Activated B cell treated with CpG ODN at 0.5 μM for 24 hours (primary cell): ENCODE results near the gene TCL1B. TPM values are rescaled to one million over a fixed set of nuclear protein-coding genes. Genes with fewer than 3 reads are reported as not detected.
A peak's percentile ranks its signal among the peaks of the same experiment; 100 is the strongest.

Experiments
- ATAC-seq: fragments of 200-7000 bp; cut with Tn5 transposase; one replicate; pipeline ENCODE4 v1.10.0; 2021; ENCODE audit warnings: low read depth, mild to moderate bottlenecking, moderate library complexity
- CTCF ChIA-PET: fragments of 350-600 bp; sonication (Branson Sonifier 250); formaldehyde crosslinking; loops from one replicate; lab custom pipeline; 2021; ENCODE audit warnings: antibody characterized with exemption; lab: Charles Lee
- POLR2A ChIA-PET: fragments of 350-600 bp; sonication (Branson Sonifier 250); formaldehyde crosslinking; loops from one replicate; lab custom pipeline; 2021; ENCODE audit warnings: antibody characterized with exemption; lab: Charles Lee
- DNase-seq: peaks from one replicate; pipeline ENCODE4 v3.0.0; 2022
- H3K27ac Mint-ChIP-seq: one replicate; pipeline ENCODE4 v1.8.0; 2020; ENCODE audit warnings: mixed read lengths
- H3K27me3 Mint-ChIP-seq: one replicate; pipeline ENCODE4 v1.8.0; 2021; ENCODE audit warnings: mixed read lengths
- H3K36me3 Mint-ChIP-seq: one replicate; pipeline ENCODE4 v1.8.0; 2021; ENCODE audit warnings: low read depth, mixed read lengths
- H3K4me1 Mint-ChIP-seq: one replicate; pipeline ENCODE4 v1.8.0; 2021; ENCODE audit warnings: mixed read lengths
- H3K4me3 Mint-ChIP-seq: one replicate; pipeline ENCODE4 v1.8.0; 2020; ENCODE audit warnings: mild to moderate bottlenecking, mixed read lengths
- H3K9me3 Mint-ChIP-seq: one replicate; pipeline ENCODE4 v1.8.0; 2020; ENCODE audit warnings: mixed read lengths
- intact Hi-C: fragments of 100-400 bp; cut with micrococcal nuclease; formaldehyde crosslinking; loops from one replicate; pipeline ENCODE4 v1.15.1; 2024
- total RNA-seq: library from RNA; stranded (reverse); gene quantifications from 2 replicates; pipeline ENCODE4 v1.2.3, GENCODE V29; 2022
- TF ChIP-seq, protein P1 (sequence below): fragments of 200-600 bp; IDR thresholded peaks from one replicate; pipeline ENCODE4 v1.8.0; 2022; ENCODE audit warnings: antibody characterized with exemption, mild to moderate bottlenecking

The TCL1B gene
- total RNA-seq, 1 donor from 2014 or later = 1.2 TPM

DNA sequence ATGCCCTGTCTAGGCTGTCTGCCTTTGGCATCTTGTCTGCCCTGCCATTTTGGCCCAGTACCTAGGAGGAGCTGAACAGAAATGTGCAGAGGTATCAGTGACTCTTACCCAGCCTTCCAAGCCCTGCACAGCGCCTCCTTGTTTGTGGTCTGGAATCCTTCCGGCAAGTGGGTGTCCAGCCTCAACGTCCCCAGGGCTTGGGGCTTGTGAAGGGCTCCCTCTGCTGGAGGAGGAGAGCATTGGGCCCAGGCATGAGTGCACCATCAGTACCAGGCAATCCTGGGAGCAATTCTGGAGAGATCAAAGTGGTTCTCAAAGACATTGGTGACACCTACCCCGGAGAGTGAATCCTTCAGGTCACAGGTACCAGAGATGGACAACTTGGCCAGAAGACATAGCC is 2.4 kb upstream of the TCL1B start:
- intact Hi-C loops = loop anchor here (1.0 to 5.0 kb wide), 2 partner anchors 71 to 122 kb away; no protein-coding TSS in a partner anchor
- no peak for ATAC-seq
- Mint-ChIP-seq H3K36me3 (no peaks in the 10 kb centered on the region), H3K4me1 (peaks cover 65% of the 10 kb centered on the region), H3K9me3 (no peaks in the 10 kb centered on the region), H3K27me3 (peaks cover 21% of the 10 kb centered on the region), H3K27ac (no peak overlapping the region), H3K4me3 (no peak overlapping the region)
- no peak for DNase-seq
- POLR2A ChIA-PET = no interaction called here
- CTCF ChIA-PET = interaction anchor here (0.9 to 2.2 kb wide), 9 partner anchors 12 to 124 kb away, joined by 3 to 10 read pairs (median 4); no protein-coding TSS in a partner anchor
- TF ChIP-seq, protein P1, sequence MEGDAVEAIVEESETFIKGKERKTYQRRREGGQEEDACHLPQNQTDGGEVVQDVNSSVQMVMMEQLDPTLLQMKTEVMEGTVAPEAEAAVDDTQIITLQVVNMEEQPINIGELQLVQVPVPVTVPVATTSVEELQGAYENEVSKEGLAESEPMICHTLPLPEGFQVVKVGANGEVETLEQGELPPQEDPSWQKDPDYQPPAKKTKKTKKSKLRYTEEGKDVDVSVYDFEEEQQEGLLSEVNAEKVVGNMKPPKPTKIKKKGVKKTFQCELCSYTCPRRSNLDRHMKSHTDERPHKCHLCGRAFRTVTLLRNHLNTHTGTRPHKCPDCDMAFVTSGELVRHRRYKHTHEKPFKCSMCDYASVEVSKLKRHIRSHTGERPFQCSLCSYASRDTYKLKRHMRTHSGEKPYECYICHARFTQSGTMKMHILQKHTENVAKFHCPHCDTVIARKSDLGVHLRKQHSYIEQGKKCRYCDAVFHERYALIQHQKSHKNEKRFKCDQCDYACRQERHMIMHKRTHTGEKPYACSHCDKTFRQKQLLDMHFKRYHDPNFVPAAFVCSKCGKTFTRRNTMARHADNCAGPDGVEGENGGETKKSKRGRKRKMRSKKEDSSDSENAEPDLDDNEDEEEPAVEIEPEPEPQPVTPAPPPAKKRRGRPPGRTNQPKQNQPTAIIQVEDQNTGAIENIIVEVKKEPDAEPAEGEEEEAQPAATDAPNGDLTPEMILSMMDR = no peak

DNA sequence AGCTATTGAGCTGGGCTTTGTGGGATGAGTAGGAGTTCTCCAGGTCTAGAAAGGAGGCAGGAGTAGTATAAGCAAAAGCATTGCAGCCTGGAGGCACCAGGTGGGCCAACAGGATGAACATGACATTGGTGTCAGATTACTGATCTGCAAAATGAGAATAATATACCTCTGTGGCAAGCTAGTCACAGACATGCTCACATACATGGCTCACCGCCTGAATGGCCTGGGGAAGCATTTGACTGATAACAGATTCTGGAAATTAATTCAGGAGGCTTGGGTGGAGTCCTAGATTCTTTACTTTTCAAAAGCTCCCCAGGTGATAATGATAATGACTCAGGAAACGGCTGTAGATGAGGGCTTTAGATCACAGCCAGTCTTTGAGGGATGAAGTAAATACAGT is 709 bp downstream of the TCL1B start:
- intact Hi-C loops = no loop called here
- Mint-ChIP-seq H3K36me3 (no peaks in the 10 kb centered on the region), H3K4me1 (peaks cover 56% of the 10 kb centered on the region), H3K4me3 (no peak overlapping the region), H3K9me3 (no peaks in the 10 kb centered on the region), H3K27me3 (peaks cover 24% of the 10 kb centered on the region), H3K27ac (peak overlapping the region; percentile 30)
- ChIA-PET POLR2A (no interaction called here), CTCF (interaction anchor here (0.6 to 1.2 kb wide), 2 partner anchors 11 to 87 kb away, joined by 3 to 4 read pairs; no protein-coding TSS in a partner anchor)
- TF ChIP-seq, protein P1 = no peak
- DNase-seq (no peak), ATAC-seq (no peak)

DNA sequence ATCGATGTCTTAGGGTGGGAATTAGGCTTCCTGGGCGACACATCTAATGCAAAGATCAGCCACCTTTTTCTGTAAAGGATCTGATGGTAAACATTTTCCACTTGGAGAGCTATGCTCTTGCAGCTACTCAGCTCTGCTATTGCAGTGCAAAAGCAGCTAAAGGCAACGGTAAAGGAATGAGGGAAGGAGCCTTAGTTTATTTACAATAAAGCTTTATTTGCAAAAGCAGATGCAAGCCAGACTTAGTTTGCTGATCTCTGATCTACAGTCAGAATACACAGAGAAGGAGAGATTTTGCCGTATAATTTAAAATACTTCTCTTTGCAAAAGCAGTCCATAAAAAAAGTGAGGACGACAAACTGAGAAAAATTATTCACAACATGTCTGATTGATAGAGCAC is 3.2 kb downstream of the TCL1B start:
- ChIA-PET CTCF (interaction anchor here (1.2 to 1.5 kb wide), 2 partner anchors 85 to 129 kb away, joined by 3 to 5 read pairs; no protein-coding TSS in a partner anchor), POLR2A (interaction anchor here (0.7 kb wide), 2 partner anchors 9 to 47 kb away, joined by 3 to 4 read pairs; no protein-coding TSS in a partner anchor)
- Mint-ChIP-seq H3K4me3 (no peak overlapping the region), H3K36me3 (peaks cover 1% of the 10 kb centered on the region), H3K27me3 (peaks cover 25% of the 10 kb centered on the region), H3K27ac (no peak overlapping the region), H3K4me1 (peaks cover 62% of the 10 kb centered on the region), H3K9me3 (no peaks in the 10 kb centered on the region)
- TF ChIP-seq, protein P1 = no peak
- DNase-seq = no peak
- ATAC-seq = no peak
- intact Hi-C loops = no loop called here

DNA sequence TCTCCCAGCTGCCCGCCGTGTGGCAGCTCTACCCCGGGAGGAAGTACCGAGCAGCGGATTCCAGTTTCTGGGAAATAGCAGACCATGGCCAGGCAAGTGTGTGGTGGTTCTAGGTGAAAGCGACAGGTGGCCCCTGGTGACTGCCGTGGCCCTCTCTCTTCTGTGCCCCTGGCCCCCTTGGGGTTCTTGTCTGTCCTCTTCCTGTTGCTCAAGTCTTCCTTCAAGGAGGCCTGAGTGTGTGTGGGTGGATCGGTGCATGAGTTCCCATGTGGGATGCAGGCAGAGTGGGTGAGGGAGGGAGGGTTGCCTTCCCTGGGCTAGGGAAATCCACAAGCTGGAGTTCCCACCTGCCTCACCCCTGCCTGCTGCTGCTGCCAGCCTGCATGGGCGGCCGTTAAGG is 4.6 kb downstream of the TCL1B start:
- TF ChIP-seq, protein P1 = no peak
- no peak overlapping the region for H3K4me3 Mint-ChIP-seq
- peaks cover 1% of the 10 kb centered on the region for H3K36me3 Mint-ChIP-seq
- ATAC-seq (no peak), DNase-seq (no peak)
- H3K4me1 Mint-ChIP-seq = peaks cover 62% of the 10 kb centered on the region
- CTCF ChIA-PET = no interaction called here
- H3K9me3 Mint-ChIP-seq = no peaks in the 10 kb centered on the region
- intact Hi-C loops = loop anchor here (10.0 kb wide), 1 partner anchor 366 kb away; no protein-coding TSS in a partner anchor
- H3K27ac Mint-ChIP-seq = peak overlapping the region; percentile 26
- POLR2A ChIA-PET = no interaction called here
- H3K27me3 Mint-ChIP-seq = peaks cover 16% of the 10 kb centered on the region

DNA sequence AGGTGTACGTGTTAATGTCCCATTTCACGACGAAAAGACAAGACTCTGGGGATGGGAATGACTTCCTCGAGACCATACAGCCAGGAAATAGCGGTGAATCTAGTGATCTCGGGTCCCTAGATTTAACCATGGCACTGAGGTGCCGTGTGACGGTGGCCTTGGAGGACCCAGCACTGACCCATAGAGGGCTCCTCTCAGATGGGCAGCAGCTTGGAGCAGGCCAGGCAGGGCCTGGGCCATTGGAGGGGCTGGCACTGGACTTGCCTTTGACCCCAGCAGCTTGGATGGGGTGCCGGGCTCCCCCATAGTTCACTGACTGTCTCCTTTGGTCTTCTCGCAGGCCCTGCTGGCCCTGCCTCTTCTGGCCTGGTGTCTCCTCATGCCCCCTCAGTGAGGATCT is 5.4 kb downstream of the TCL1B start:
- intact Hi-C loops = loop anchor here (10.0 kb wide), 1 partner anchor 367 kb away; no protein-coding TSS in a partner anchor
- CTCF ChIA-PET = no interaction called here
- Mint-ChIP-seq H3K27ac (peak overlapping the region; percentile 81), H3K4me3 (no peak overlapping the region), H3K9me3 (no peaks in the 10 kb centered on the region), H3K36me3 (peaks cover 1% of the 10 kb centered on the region), H3K27me3 (peaks cover 15% of the 10 kb centered on the region), H3K4me1 (peaks cover 69% of the 10 kb centered on the region)
- DNase-seq = no peak
- ATAC-seq = no peak
- POLR2A ChIA-PET = no interaction called here
- TF ChIP-seq, protein P1 = no peak
